SJSA1 (cell line): ENCODE data around the gene KLK14. TPM values are rescaled to one million over a fixed set of nuclear protein-coding genes. Genes with fewer than 3 reads are reported as not detected.

Experiments used
- DNase-seq, 2 experiments: peaks; one replicate each; pipeline ENCODE4 v3.0.0-alpha.2; 2015 to 2020; ENCODE audit warnings: low spot score in 2 of 2, low read depth in 1 of 2
- H3K27ac ChIP-seq: fragments of 250-450 bp; sonication (Bioruptor Pico); 2 replicates; pipeline ENCODE4 v1.5.1; 2020; ENCODE audit warnings: mild to moderate bottlenecking, moderate library complexity
- H3K27me3 ChIP-seq: fragments of 250-450 bp; sonication (Bioruptor Pico); replicated peaks from 2 replicates; pipeline ENCODE4 v1.5.1; 2020; ENCODE audit warnings: mild to moderate bottlenecking, moderate library complexity
- H3K36me3 ChIP-seq: fragments of 250-450 bp; sonication (Bioruptor Pico); 2 replicates; pipeline ENCODE4 v1.5.1; 2020; ENCODE audit warnings: mild to moderate bottlenecking
- H3K4me1 ChIP-seq: fragments of 250-450 bp; sonication (Bioruptor Pico); replicated peaks from 2 replicates; pipeline ENCODE4 v1.6.1; 2021; ENCODE audit warnings: mild to moderate bottlenecking
- H3K4me3 ChIP-seq: fragments of 250-450 bp; sonication (Bioruptor Pico); 2 replicates; pipeline ENCODE4 v1.5.1; 2020; ENCODE audit warnings: mild to moderate bottlenecking
- H3K9me3 ChIP-seq: fragments of 250-450 bp; sonication (Bioruptor Pico); replicated peaks from 2 replicates; pipeline ENCODE4 v1.5.1; 2020; ENCODE audit warnings: mild to moderate bottlenecking
- total RNA-seq: library from RNA; depleted of rRNA; stranded (reverse); fragments of >200 nt; shearing (Covaris generic); gene quantifications from 2 replicates; pipeline ENCODE4 v1.2.3, GENCODE V29; 2014

KLK14 gene
- total RNA-seq, 1 experiment from 2014 or later = not detected

GRCh38 chr19:51100601-51101000 is 17.9 kb upstream of the KLK14 start:
- Histone ChIP-seq H3K4me3 (no peak overlapping the region), H3K27me3 (no peaks in the 10 kb centered on the region), H3K27ac (no peak overlapping the region), H3K36me3 (peaks cover 17% of the 10 kb centered on the region), H3K4me1 (no peaks in the 10 kb centered on the region), H3K9me3 (no peaks in the 10 kb centered on the region)
- no peak for DNase-seq

DNA sequence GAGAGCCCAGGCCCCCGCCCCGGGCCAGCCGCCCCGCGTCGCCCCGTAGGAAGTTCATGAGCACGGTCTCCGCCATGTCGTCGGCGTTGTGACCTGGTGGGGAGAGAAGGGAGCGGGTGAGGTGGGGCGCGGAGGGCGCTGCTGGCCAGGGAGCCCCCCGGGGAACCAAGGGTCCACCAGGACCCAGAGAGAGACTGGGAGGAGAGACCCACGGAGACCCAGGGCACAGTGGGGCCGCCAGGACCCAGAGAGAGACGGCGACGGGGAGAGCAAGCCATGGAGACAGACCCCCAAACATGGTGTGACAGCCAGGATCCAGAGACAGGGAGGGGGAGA is 16.3 kb upstream of the KLK14 start:
- Histone ChIP-seq H3K36me3 (peaks cover 17% of the 10 kb centered on the region), H3K4me1 (no peaks in the 10 kb centered on the region), H3K9me3 (no peaks in the 10 kb centered on the region), H3K4me3 (no peak overlapping the region), H3K27me3 (no peaks in the 10 kb centered on the region), H3K27ac (no peak overlapping the region)
- DNase-seq = no peak

DNA sequence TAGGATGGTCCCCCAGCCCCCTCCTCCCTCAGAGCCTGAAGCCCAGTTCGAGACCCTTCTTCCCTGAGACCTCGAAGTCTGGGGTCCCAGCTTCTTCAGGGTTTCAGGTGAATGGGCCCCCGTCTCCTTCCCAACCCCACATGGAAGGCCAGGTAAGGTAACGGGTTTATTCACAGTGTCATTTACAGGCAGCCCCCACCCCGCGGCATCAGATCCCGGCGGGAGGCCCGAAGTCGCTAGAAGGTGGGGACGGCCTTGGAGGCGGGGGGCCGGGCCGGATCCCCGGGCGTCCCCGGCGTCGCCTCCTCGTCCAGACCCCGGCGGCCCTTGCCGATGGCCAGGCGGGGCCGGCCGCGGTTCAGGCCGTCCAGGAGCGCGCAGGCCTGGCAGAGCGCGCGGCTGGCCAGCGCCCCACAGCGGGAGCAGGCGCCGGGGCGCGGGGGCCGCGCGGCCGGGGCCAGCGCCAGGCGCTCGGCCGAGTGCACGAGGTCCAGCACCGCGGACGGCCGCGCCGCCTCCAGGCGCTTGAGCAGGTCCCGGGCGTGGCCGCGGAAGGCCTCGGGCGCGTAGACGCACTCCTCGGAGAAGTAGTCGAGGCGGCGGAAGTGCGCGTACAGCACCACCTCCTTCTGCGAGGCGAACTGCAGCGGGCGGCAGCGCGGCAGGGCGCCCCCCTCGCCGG is 15.8 kb upstream of the KLK14 start:
- no peak for DNase-seq

GRCh38 chr19:51097796-51098195 is 15.1 kb upstream of the KLK14 start:
- Histone ChIP-seq H3K36me3 (peaks cover 6% of the 10 kb centered on the region), H3K9me3 (no peaks in the 10 kb centered on the region), H3K27me3 (no peaks in the 10 kb centered on the region), H3K4me1 (no peaks in the 10 kb centered on the region; the same call in 1 of the 2 replicates), H3K4me3 (no peak overlapping the region), H3K27ac (no peak overlapping the region)
- no peak for DNase-seq

More for the DNA sequence above, 15.8 kb upstream of the KLK14 start:
- Histone ChIP-seq H3K4me3 (no peak overlapping the region), H3K27me3 (no peaks in the 10 kb centered on the region), H3K36me3 (peaks cover 12% of the 10 kb centered on the region), H3K4me1 (no peaks in the 10 kb centered on the region; the same call in 1 of the 2 replicates), H3K27ac (no peak overlapping the region), H3K9me3 (no peaks in the 10 kb centered on the region)

GRCh38 chr19:51097166-51097738 is 14.6 kb upstream of the KLK14 start:
- H3K4me1 ChIP-seq = no peaks in the 10 kb centered on the region; the same call in 1 of the 2 replicates
- H3K27ac ChIP-seq = no peak overlapping the region
- H3K27me3 ChIP-seq = no peaks in the 10 kb centered on the region
- no peaks in the 10 kb centered on the region for H3K9me3 ChIP-seq
- no peak overlapping the region for H3K4me3 ChIP-seq
- peaks cover under 1% of the 10 kb centered on the region for H3K36me3 ChIP-seq
- DNase-seq = peak; percentile 25 to 58

- no peak overlapping the region for H3K27ac ChIP-seq
- no peaks in the 10 kb centered on the region for H3K27me3 ChIP-seq
- no peaks in the 10 kb centered on the region; the same call in 1 of the 2 replicates for H3K4me1 ChIP-seq
- H3K9me3 ChIP-seq = no peaks in the 10 kb centered on the region
- DNase-seq = no peak
- no peak overlapping the region for H3K4me3 ChIP-seq
- H3K36me3 ChIP-seq = no peaks in the 10 kb centered on the region; the same call in 1 of the 2 replicates
These were observed 13.9 kb upstream of the KLK14 start for GRCh38 chr19:51096473-51097165.

GRCh38 chr19:51094696-51095279 is 12.1 kb upstream of the KLK14 start:
- Histone ChIP-seq H3K36me3 (no peaks in the 10 kb centered on the region; the same call in 1 of the 2 replicates), H3K9me3 (no peaks in the 10 kb centered on the region), H3K4me3 (no peak overlapping the region), H3K4me1 (no peaks in the 10 kb centered on the region; the same call in 1 of the 2 replicates), H3K27me3 (no peaks in the 10 kb centered on the region), H3K27ac (no peak overlapping the region)
- DNase-seq = peak in 1 of 2 experiments; percentile 17

DNA sequence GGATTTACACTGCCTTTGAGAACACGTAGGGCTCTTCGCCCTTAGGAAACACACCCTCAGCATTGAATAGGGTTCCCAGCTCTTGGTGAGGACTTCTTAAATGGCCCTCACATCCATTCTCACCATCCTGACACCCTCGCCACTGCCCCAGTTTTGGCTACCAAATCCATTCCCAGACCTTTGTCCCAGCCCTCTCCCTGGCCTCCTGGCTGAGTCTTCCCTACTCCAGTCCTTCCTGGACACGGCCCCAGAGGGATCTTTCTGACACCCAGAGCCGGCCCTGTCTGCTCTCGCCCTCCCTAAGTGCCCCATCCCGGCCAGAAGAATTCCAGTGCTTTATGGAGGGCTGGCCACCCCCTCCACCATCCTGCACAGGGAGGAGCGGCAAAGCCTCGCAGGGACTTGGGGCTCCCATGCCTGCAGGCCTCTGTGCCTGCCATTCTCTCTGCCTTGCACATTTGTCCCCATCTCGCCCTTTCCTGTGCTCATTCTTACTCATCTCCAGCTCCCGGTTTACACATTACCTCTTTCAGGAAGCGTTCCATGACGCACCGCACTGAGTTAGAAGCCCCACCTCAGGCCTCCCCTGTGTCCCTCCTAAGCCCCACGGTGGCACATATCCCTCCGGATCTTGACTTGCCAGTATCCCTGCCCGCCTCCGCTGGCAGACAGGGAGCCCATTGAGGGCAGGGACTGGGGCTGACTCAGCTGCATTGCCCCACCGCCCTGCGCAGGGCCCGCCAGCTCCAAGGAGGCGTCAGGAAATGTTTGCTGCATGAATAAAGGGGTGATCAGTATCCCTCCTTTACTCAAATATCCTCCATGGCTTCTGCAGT is 11.0 kb upstream of the KLK14 start:
- Histone ChIP-seq H3K9me3 (no peaks in the 10 kb centered on the region), H3K4me1 (no peaks in the 10 kb centered on the region; the same call in 1 of the 2 replicates), H3K36me3 (no peaks in the 10 kb centered on the region), H3K27ac (no peak overlapping the region), H3K27me3 (no peaks in the 10 kb centered on the region), H3K4me3 (no peak overlapping the region)
- DNase-seq = no peak

DNA sequence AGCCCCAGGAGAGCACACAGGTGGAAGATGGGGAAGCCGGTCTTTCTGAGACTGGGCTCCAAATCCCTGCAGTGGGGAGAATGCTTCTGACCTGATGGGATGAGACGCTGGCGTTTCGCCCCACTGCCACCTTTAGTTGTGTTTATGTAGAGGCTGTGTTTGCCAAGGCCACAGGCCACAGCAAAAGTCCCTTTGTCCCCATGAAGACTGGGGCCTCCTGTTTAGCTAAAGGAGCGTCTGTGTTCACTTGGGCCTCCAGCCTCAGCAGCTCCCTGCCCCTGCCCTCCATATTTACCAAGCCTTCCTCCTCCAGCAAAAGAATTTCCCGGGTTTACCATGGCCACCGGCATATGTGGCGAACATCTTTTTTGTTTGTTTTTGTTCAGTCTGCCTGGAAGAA is 10.4 kb upstream of the KLK14 start:
- Histone ChIP-seq H3K4me1 (no peaks in the 10 kb centered on the region; the same call in 1 of the 2 replicates), H3K27ac (no peak overlapping the region), H3K27me3 (no peaks in the 10 kb centered on the region), H3K9me3 (no peaks in the 10 kb centered on the region), H3K4me3 (no peak overlapping the region), H3K36me3 (no peaks in the 10 kb centered on the region)
- DNase-seq = no peak

DNA sequence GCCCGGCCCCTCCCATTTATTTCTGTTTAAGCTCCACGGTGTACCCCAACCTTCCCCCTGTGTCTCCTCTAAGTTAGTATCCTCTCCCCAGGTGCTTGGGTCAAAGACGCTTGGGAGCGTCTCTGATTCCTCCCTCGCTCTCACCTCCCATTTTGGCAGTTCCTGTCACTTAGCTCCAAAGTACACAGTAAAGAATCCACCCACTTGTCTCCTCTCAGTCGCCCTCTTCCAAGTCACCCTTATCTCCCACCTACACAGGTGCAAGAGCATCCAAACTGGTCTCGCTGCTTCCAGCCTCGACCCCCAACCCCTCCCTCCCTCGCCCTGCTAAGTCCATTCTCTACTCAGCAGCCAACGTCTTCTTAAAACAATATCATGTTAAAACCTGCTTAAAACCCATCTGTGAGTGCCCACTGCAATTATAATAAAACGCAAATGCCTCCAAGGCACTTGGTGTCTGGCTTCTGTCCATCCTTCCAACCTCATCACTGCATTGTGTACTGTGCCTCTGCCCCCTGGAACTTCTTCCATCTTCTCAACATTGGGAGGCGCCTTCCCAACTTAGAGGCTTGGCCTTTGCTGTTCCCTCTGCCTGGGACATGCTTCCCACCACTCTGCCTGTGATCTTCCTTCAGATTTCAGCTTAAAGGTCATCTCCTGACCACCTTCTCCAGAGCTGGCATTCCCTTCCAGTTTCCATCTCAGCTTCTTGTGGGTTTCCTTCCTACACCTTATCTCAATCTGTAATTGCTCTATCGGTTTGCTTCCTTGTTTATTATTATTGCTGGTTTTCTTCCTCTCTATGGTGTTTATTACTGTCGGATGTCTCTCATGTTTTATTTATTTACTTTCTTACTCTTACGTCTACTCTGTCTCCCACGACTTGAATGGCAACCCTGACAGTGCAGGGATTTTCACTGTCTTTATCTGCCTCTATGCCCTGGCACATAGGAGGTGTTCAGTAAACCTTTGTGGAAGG is 9.5 kb upstream of the KLK14 start:
- H3K36me3 ChIP-seq = no peaks in the 10 kb centered on the region
- no peak for DNase-seq
- no peaks in the 10 kb centered on the region; the same call in 1 of the 2 replicates for H3K4me1 ChIP-seq
- H3K27me3 ChIP-seq = no peaks in the 10 kb centered on the region
- H3K27ac ChIP-seq = no peak overlapping the region
- H3K4me3 ChIP-seq = no peak overlapping the region
- H3K9me3 ChIP-seq = no peaks in the 10 kb centered on the region

- Histone ChIP-seq H3K4me1 (no peaks in the 10 kb centered on the region; the same call in 1 of the 2 replicates), H3K36me3 (no peaks in the 10 kb centered on the region), H3K27me3 (no peaks in the 10 kb centered on the region), H3K27ac (no peak overlapping the region), H3K9me3 (no peaks in the 10 kb centered on the region), H3K4me3 (no peak overlapping the region)
- no peak for DNase-seq
These were observed 8.4 kb upstream of the KLK14 start for GRCh38 chr19:51091126-51091525.

- no peaks in the 10 kb centered on the region for H3K9me3 ChIP-seq
- H3K27ac ChIP-seq = no peak overlapping the region
- no peaks in the 10 kb centered on the region for H3K36me3 ChIP-seq
- no peaks in the 10 kb centered on the region; the same call in 1 of the 2 replicates for H3K4me1 ChIP-seq
- no peak overlapping the region for H3K4me3 ChIP-seq
- DNase-seq = no peak
- H3K27me3 ChIP-seq = no peaks in the 10 kb centered on the region
These were observed 7.8 kb upstream of the KLK14 start for GRCh38 chr19:51090471-51090870.
